Mucosa of rectum (tissue), 2 donors: ENCODE data around the gene ZNF473.

ENCODE experiments used
- H3K27ac ChIP-seq, 2 donors: one replicate each; pipeline ENCODE4 v1.7.0; 2013; ENCODE audit warnings: inconsistent platforms in 2 of 2, low read depth in 2 of 2, low read length in 2 of 2
- H3K27me3 ChIP-seq, 2 donors: one replicate each; pipeline ENCODE4 v1.7.0; 2013; ENCODE audit warnings: low read length in 2 of 2; ENCODE audit not compliant: control insufficient read depth in 2 of 2, insufficient read depth in 2 of 2
- H3K36me3 ChIP-seq, 2 donors: one replicate each; pipeline ENCODE4 v1.7.0; 2013; ENCODE audit warnings: low read length in 2 of 2; ENCODE audit not compliant: control insufficient read depth in 2 of 2, insufficient read depth in 2 of 2
- H3K4me1 ChIP-seq, 2 donors: one replicate each; pipeline ENCODE4 v1.7.0; 2013; ENCODE audit warnings: low read length in 2 of 2, mild to moderate bottlenecking in 1 of 2; ENCODE audit not compliant: control insufficient read depth in 2 of 2, insufficient read depth in 2 of 2
- H3K4me3 ChIP-seq, 2 donors: one replicate each; pipeline ENCODE4 v1.7.0; 2013; ENCODE audit warnings: low read length in 2 of 2
- H3K9ac ChIP-seq, 2 donors: one replicate each; pipeline ENCODE4 v1.7.0; 2013; ENCODE audit warnings: low read length in 2 of 2, low read depth in 1 of 2, mild to moderate bottlenecking in 1 of 2
- H3K9me3 ChIP-seq, 2 donors: one replicate each; pipeline ENCODE4 v1.7.0; 2013; ENCODE audit warnings: low read length in 2 of 2; ENCODE audit not compliant: control insufficient read depth in 2 of 2
- donor health status: healthy.
- donor health status: Normal muscosa, but diverticular disease.

ZNF473 gene

GRCh38 chr19:50003254-50003788 lies 22.5 kb upstream of the ZNF473 start:
- no peak overlapping the region for H3K9ac ChIP-seq
- no peak overlapping the region for H3K27ac ChIP-seq
- peaks cover 60 to 75% of the 10 kb centered on the region in 2 donors for H3K36me3 ChIP-seq
- no peaks in the 10 kb centered on the region for H3K27me3 ChIP-seq
- H3K9me3 ChIP-seq: no peaks in the 10 kb centered on the region
- H3K4me1 ChIP-seq: peaks cover 2 to 4% of the 10 kb centered on the region in 2 donors
- H3K4me3 ChIP-seq: no peak overlapping the region

- H3K36me3 ChIP-seq: peaks cover 66 to 79% of the 10 kb centered on the region in 2 donors
- no peaks in the 10 kb centered on the region for H3K27me3 ChIP-seq
- H3K9me3 ChIP-seq: no peaks in the 10 kb centered on the region
- H3K27ac ChIP-seq: peak overlapping the region in 1 of 2 donors; percentile 16
- no peak overlapping the region for H3K9ac ChIP-seq
- H3K4me3 ChIP-seq: no peak overlapping the region
- H3K4me1 ChIP-seq: peaks cover 2 to 4% of the 10 kb centered on the region in 2 donors
Measured at GRCh38 chr19:50003810-50004419, 21.9 kb upstream of the ZNF473 start.

GRCh38 chr19:50005428-50005827 lies 20.4 kb upstream of the ZNF473 start:
- H3K27ac ChIP-seq: no peak overlapping the region
- no peaks in the 10 kb centered on the region for H3K27me3 ChIP-seq
- peaks cover 2 to 4% of the 10 kb centered on the region in 2 donors for H3K4me1 ChIP-seq
- peaks cover 59 to 67% of the 10 kb centered on the region in 2 donors for H3K36me3 ChIP-seq
- no peaks in the 10 kb centered on the region for H3K9me3 ChIP-seq
- H3K4me3 ChIP-seq: no peak overlapping the region
- H3K9ac ChIP-seq: no peak overlapping the region

GRCh38 chr19:50007170-50007569 lies 18.6 kb upstream of the ZNF473 start:
- H3K27me3 ChIP-seq: no peaks in the 10 kb centered on the region
- peaks cover 51 to 55% of the 10 kb centered on the region in 2 donors for H3K36me3 ChIP-seq
- no peak overlapping the region for H3K4me3 ChIP-seq
- no peak overlapping the region for H3K27ac ChIP-seq
- no peak overlapping the region for H3K9ac ChIP-seq
- no peaks in the 10 kb centered on the region for H3K9me3 ChIP-seq
- H3K4me1 ChIP-seq: peaks cover 2 to 4% of the 10 kb centered on the region in 2 donors

- Histone ChIP-seq H3K36me3 (peaks cover 50 to 53% of the 10 kb centered on the region in 2 donors), H3K27me3 (no peaks in the 10 kb centered on the region), H3K9me3 (no peaks in the 10 kb centered on the region), H3K4me1 (peaks cover 2 to 4% of the 10 kb centered on the region in 2 donors), H3K9ac (no peak overlapping the region), H3K27ac (no peak overlapping the region), H3K4me3 (no peak overlapping the region)
Measured at GRCh38 chr19:50007947-50008346, 17.9 kb upstream of the ZNF473 start.

GRCh38 chr19:50008532-50008931 lies 17.3 kb upstream of the ZNF473 start:
- Histone ChIP-seq H3K9me3 (no peaks in the 10 kb centered on the region), H3K4me3 (no peak overlapping the region), H3K4me1 (peaks cover 2 to 4% of the 10 kb centered on the region in 2 donors), H3K36me3 (peaks cover 50 to 54% of the 10 kb centered on the region in 2 donors), H3K27me3 (no peaks in the 10 kb centered on the region), H3K27ac (no peak overlapping the region), H3K9ac (no peak overlapping the region)

GRCh38 chr19:50016225-50016807 lies 9.5 kb upstream of the ZNF473 start:
- Histone ChIP-seq H3K27me3 (no peaks in the 10 kb centered on the region), H3K27ac (no peak overlapping the region), H3K4me3 (no peak overlapping the region), H3K4me1 (no peaks in the 10 kb centered on the region), H3K9ac (no peak overlapping the region), H3K36me3 (peaks cover 44 to 64% of the 10 kb centered on the region in 2 donors), H3K9me3 (no peaks in the 10 kb centered on the region)

- no peaks in the 10 kb centered on the region for H3K9me3 ChIP-seq
- H3K9ac ChIP-seq: no peak overlapping the region
- H3K27me3 ChIP-seq: no peaks in the 10 kb centered on the region
- peaks cover 19 to 36% of the 10 kb centered on the region in 2 donors for H3K36me3 ChIP-seq
- H3K4me1 ChIP-seq: peaks cover 6 to 8% of the 10 kb centered on the region in 2 donors
- no peak overlapping the region for H3K27ac ChIP-seq
- no peak overlapping the region for H3K4me3 ChIP-seq
Measured at GRCh38 chr19:50020481-50020880, 5.3 kb upstream of the ZNF473 start.

- no peaks in the 10 kb centered on the region for H3K27me3 ChIP-seq
- no peaks in the 10 kb centered on the region for H3K9me3 ChIP-seq
- no peak overlapping the region for H3K4me3 ChIP-seq
- H3K36me3 ChIP-seq: peaks cover 4 to 18% of the 10 kb centered on the region in 2 donors
- peaks cover 10 to 16% of the 10 kb centered on the region in 2 donors for H3K4me1 ChIP-seq
- no peak overlapping the region for H3K27ac ChIP-seq
- H3K9ac ChIP-seq: no peak overlapping the region
Measured at GRCh38 chr19:50022823-50023222, 3.0 kb upstream of the ZNF473 start.

GRCh38 chr19:50024719-50025021 lies 1.1 kb upstream of the ZNF473 start:
- no peaks in the 10 kb centered on the region for H3K9me3 ChIP-seq
- H3K27ac ChIP-seq: peak overlapping the region; percentile 94 to 98
- peaks cover 10 to 16% of the 10 kb centered on the region in 2 donors for H3K4me1 ChIP-seq
- peaks cover 0 to 13% of the 10 kb centered on the region in 2 donors for H3K36me3 ChIP-seq
- H3K27me3 ChIP-seq: no peaks in the 10 kb centered on the region
- H3K9ac ChIP-seq: peak overlapping the region; percentile 97 to 98
- peak overlapping the region; percentile 95 to 100 for H3K4me3 ChIP-seq
